ENCODE results near the gene KCNT2. TPM values are rescaled to one million over a fixed set of nuclear protein-coding genes. Genes with fewer than 3 reads are reported as not detected.

KCNT2 gene
- total and polyA plus RNA-seq, 2 of the 8 experiments (the other 6 are each of a cell fraction or from before 2014, with no cell fraction given), result 2.3 to 10.2 TPM

- TF ChIP-seq SAP30 (IDR thresholded peaks at IDR 0.05; ENCODE audit: insufficient read depth, insufficient replicate concordance, low read length), result no peak
- no peak for TF ChIP-seq SUZ12 (IDR thresholded peaks at IDR 0.05; ENCODE audit: low read length)
- no peak for TF ChIP-seq CHD1 (IDR thresholded peaks at IDR 0.05; ENCODE audit: low read depth, low read length)
- no peak for TF ChIP-seq ATF3 (IDR thresholded peaks at IDR 0.05; ENCODE audit: insufficient read depth, low read depth, low read length)
- TF ChIP-seq MAFK (IDR thresholded peaks at IDR 0.05; ENCODE audit: low read depth, low read length), result no peak
- TF ChIP-seq HDAC6 (IDR thresholded peaks at IDR 0.05; ENCODE audit: low read depth, low read length), result no peak
- TF ChIP-seq TCF12 (IDR thresholded peaks at IDR 0.05; ENCODE audit: low read depth, low read length), result no peak
- TF ChIP-seq CEBPB (IDR thresholded peaks at IDR 0.05; ENCODE audit: low read depth, low read length), result no peak
These were observed 61.7 kb downstream of the KCNT2 start (continued) for GRCh38 chr1:196546272-196547111.

Data from H1 (cell line).